ENCODE results near the gene AKNA.

Gene AKNA

GRCh38 chr9:114315723-114316363 is 71.9 kb downstream of the AKNA start:
- CTCF ChIA-PET, result interaction anchor here (0.9 to 3.1 kb wide), 6 partner anchors 23 to 233 kb away, joined by 3 to 15 read pairs (median 4); no protein-coding TSS in a partner anchor
- POLR2A ChIA-PET, result no interaction called here
- DNase-seq (ENCODE audit: low read depth, low spot score), result no peak
- H3K4me3 ChIP-seq (ENCODE audit: low read depth, low read length), result no peak overlapping the region
- TF ChIP-seq, protein P1, sequence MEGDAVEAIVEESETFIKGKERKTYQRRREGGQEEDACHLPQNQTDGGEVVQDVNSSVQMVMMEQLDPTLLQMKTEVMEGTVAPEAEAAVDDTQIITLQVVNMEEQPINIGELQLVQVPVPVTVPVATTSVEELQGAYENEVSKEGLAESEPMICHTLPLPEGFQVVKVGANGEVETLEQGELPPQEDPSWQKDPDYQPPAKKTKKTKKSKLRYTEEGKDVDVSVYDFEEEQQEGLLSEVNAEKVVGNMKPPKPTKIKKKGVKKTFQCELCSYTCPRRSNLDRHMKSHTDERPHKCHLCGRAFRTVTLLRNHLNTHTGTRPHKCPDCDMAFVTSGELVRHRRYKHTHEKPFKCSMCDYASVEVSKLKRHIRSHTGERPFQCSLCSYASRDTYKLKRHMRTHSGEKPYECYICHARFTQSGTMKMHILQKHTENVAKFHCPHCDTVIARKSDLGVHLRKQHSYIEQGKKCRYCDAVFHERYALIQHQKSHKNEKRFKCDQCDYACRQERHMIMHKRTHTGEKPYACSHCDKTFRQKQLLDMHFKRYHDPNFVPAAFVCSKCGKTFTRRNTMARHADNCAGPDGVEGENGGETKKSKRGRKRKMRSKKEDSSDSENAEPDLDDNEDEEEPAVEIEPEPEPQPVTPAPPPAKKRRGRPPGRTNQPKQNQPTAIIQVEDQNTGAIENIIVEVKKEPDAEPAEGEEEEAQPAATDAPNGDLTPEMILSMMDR (IDR thresholded peaks at IDR 0.05; ENCODE audit: insufficient read depth, low read length, missing control alignments), result no peak

- no peak for DNase-seq (ENCODE audit: low read depth, low spot score)
- ChIA-PET POLR2A (no interaction called here), CTCF (interaction anchor here (1.0 to 3.1 kb wide), 4 partner anchors 24 to 232 kb away, joined by 3 to 15 read pairs (median 8); no protein-coding TSS in a partner anchor)
- TF ChIP-seq, protein P1 (IDR thresholded peaks at IDR 0.05; ENCODE audit: insufficient read depth, low read length, missing control alignments), result no peak
- no peak overlapping the region for H3K4me3 ChIP-seq (ENCODE audit: low read depth, low read length)
Observed at GRCh38 chr9:114314881-114315722, 72.7 kb downstream of the AKNA start.

DNA sequence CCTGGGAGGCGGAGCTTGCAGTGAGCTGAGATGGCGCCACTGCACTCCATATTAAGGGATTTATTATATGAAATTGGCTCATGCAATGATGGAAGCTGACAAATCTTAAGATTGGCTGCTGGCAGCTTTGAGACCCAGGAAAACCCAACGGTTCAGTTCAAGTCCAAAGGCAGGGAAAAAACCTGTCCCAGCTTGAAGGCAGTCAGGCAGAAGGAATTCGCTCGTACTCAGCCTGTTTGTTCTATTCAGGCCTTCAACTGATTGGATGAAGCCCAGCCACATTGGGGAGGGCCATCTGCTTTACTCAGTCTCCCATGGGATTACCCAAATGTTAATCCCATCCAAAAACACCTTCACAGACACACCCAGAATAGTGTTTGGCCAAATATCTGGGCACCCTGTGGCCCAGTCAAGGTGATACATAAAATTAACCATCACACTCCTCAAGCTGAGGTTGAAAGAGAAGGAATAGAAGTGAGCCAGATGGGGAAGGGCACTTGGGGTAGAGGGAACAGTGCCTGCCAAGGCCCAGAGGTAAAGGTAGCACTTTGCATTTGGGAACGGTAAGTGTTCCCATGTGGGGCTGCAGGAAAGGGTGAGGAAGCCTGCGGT is 73.4 kb downstream of the AKNA start:
- no peak overlapping the region for H3K4me3 ChIP-seq (ENCODE audit: low read depth, low read length)
- ChIA-PET CTCF (interaction anchor here (1.0 to 3.1 kb wide), 5 partner anchors 25 to 232 kb away, joined by 3 to 15 read pairs (median 4); no protein-coding TSS in a partner anchor), POLR2A (no interaction called here)
- no peak for DNase-seq (ENCODE audit: low read depth, low spot score)
- TF ChIP-seq, protein P1 (IDR thresholded peaks at IDR 0.05; ENCODE audit: insufficient read depth, low read length, missing control alignments), result no peak

DNA sequence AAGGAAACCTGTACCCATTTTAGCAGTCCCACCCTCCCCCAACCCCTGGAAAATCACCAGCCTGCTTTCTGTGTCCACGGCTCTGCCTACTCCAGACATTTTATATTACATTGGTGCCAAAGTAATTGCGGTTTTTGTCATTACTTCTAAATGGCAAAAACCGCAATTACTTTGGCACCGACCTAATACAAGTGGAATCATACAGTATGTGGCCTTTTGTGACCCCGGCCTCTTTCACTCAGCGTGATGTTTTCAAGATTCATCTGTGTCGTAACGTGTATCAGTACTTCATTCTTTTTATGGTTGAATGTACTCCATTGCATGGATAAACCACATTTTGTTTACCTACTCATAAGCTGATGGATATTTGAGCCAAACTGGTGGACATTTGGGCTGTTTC is 74.6 kb downstream of the AKNA start:
- TF ChIP-seq, protein P1 (IDR thresholded peaks at IDR 0.05; ENCODE audit: insufficient read depth, low read length, missing control alignments), result no peak
- CTCF ChIA-PET, result interaction anchor here (0.8 to 1.3 kb wide), 3 partner anchors 26 to 231 kb away, joined by 4 to 6 read pairs (median 5); no protein-coding TSS in a partner anchor
- POLR2A ChIA-PET, result no interaction called here

GRCh38 chr9:114312513-114312875 is 75.3 kb downstream of the AKNA start:
- ChIA-PET CTCF (no interaction called here), POLR2A (no interaction called here)
- no peak for DNase-seq (ENCODE audit: low read depth, low spot score)
- H3K4me3 ChIP-seq (ENCODE audit: low read depth, low read length), result no peak overlapping the region
- TF ChIP-seq, protein P1 (IDR thresholded peaks at IDR 0.05; ENCODE audit: insufficient read depth, low read length, missing control alignments), result no peak

More for the DNA sequence above, 74.6 kb downstream of the AKNA start:
- no peak overlapping the region for H3K4me3 ChIP-seq (ENCODE audit: low read depth, low read length)
- no peak for DNase-seq (ENCODE audit: low read depth, low spot score)

All from AG04449 (cell line).